Skeletal muscle tissue (tissue), 4 donors: Measurements from ENCODE around the gene CHST11. TPM values are rescaled to one million over a fixed set of nuclear protein-coding genes. Genes with fewer than 3 reads are reported as not detected.

Experiments used
- H3K27ac ChIP-seq: one replicate; pipeline ENCODE4 v1.7.0; 2013; ENCODE audit warnings: mild to moderate bottlenecking, low read depth, low read length, inconsistent platforms
- H3K27me3 ChIP-seq, 3 donors: one replicate each; pipeline ENCODE4 v1.7.0; 2013; ENCODE audit warnings: low read length in 3 of 3; ENCODE audit not compliant: control insufficient read depth in 3 of 3, insufficient read depth in 3 of 3
- H3K36me3 ChIP-seq, 3 donors: one replicate each; pipeline ENCODE4 v1.7.0; 2013; ENCODE audit warnings: low read length in 3 of 3; ENCODE audit not compliant: control insufficient read depth in 3 of 3, insufficient read depth in 3 of 3
- H3K4me1 ChIP-seq, 3 donors: one replicate each; pipeline ENCODE4 v1.7.0; 2013; ENCODE audit warnings: low read length in 3 of 3, mild to moderate bottlenecking in 3 of 3; ENCODE audit not compliant: control insufficient read depth in 3 of 3, insufficient read depth in 3 of 3
- H3K4me3 ChIP-seq, 3 donors: one replicate each; pipeline ENCODE4 v1.7.0; 2013; ENCODE audit warnings: low read length in 3 of 3
- H3K9ac ChIP-seq, 3 donors: one replicate each; pipeline ENCODE4 v1.7.0; 2013; ENCODE audit warnings: low read length in 3 of 3, mild to moderate bottlenecking in 3 of 3, moderate library complexity in 2 of 3, low read depth in 1 of 3
- H3K9me3 ChIP-seq, 3 donors: one replicate each; pipeline ENCODE4 v1.7.0; 2013; ENCODE audit warnings: low read length in 3 of 3; ENCODE audit not compliant: control insufficient read depth in 3 of 3
- total RNA-seq: library from RNA; depleted of rRNA; stranded (reverse); fragments of >200 nt; gene quantifications from one replicate; pipeline ENCODE4 v1.2.3, GENCODE V29; 2014
- donor health status: Osteomylitis.

CHST11 gene
- total RNA-seq, 1 donor from 2014 or later = 2.1 TPM

GRCh38 chr12:104662908-104663307, 206.2 kb downstream of the CHST11 start:
- Histone ChIP-seq H3K9ac (no peak overlapping the region), H3K9me3 (no peaks in the 10 kb centered on the region), H3K4me3 (no peak overlapping the region), H3K27me3 (no peaks in the 10 kb centered on the region), H3K4me1 (no peaks in the 10 kb centered on the region), H3K27ac (no peak overlapping the region), H3K36me3 (no peaks in the 10 kb centered on the region)

- no peaks in the 10 kb centered on the region for H3K36me3 ChIP-seq
- no peaks in the 10 kb centered on the region for H3K9me3 ChIP-seq
- no peak overlapping the region for H3K4me3 ChIP-seq
- peaks cover 0 to 9% (median 3%) of the 10 kb centered on the region in 3 donors for H3K4me1 ChIP-seq
- H3K27me3 ChIP-seq = no peaks in the 10 kb centered on the region
- H3K27ac ChIP-seq = no peak overlapping the region
- no peak overlapping the region for H3K9ac ChIP-seq
Measured at GRCh38 chr12:104664351-104664750, 207.6 kb downstream of the CHST11 start.

- Histone ChIP-seq H3K9me3 (no peaks in the 10 kb centered on the region), H3K27ac (no peak overlapping the region), H3K4me1 (peaks cover 5 to 19% (median 6%) of the 10 kb centered on the region in 3 donors), H3K4me3 (no peak overlapping the region), H3K27me3 (no peaks in the 10 kb centered on the region), H3K36me3 (no peaks in the 10 kb centered on the region), H3K9ac (no peak overlapping the region)
Measured at GRCh38 chr12:104665296-104665695, 208.5 kb downstream of the CHST11 start.

GRCh38 chr12:104667139-104667538, 210.4 kb downstream of the CHST11 start:
- Histone ChIP-seq H3K27me3 (no peaks in the 10 kb centered on the region), H3K27ac (no peak overlapping the region)

GRCh38 chr12:104668274-104668718, 211.5 kb downstream of the CHST11 start:
- H3K9me3 ChIP-seq = no peaks in the 10 kb centered on the region
- no peaks in the 10 kb centered on the region for H3K36me3 ChIP-seq
- H3K27ac ChIP-seq = no peak overlapping the region
- H3K27me3 ChIP-seq = no peaks in the 10 kb centered on the region
- peaks cover 24 to 47% (median 26%) of the 10 kb centered on the region in 3 donors for H3K4me1 ChIP-seq
- no peak overlapping the region for H3K9ac ChIP-seq
- H3K4me3 ChIP-seq = no peak overlapping the region

More at GRCh38 chr12:104667139-104667538, 210.4 kb downstream of the CHST11 start:
- Histone ChIP-seq H3K9me3 (no peaks in the 10 kb centered on the region), H3K4me1 (peaks cover 19 to 37% (median 19%) of the 10 kb centered on the region in 3 donors), H3K36me3 (no peaks in the 10 kb centered on the region), H3K4me3 (no peak overlapping the region), H3K9ac (no peak overlapping the region)

GRCh38 chr12:104669089-104669721, 212.5 kb downstream of the CHST11 start:
- H3K4me3 ChIP-seq = no peak overlapping the region
- H3K4me1 ChIP-seq = peaks cover 26 to 47% (median 26%) of the 10 kb centered on the region in 3 donors
- no peaks in the 10 kb centered on the region for H3K36me3 ChIP-seq
- H3K27ac ChIP-seq = no peak overlapping the region
- no peaks in the 10 kb centered on the region for H3K27me3 ChIP-seq
- no peaks in the 10 kb centered on the region for H3K9me3 ChIP-seq
- H3K9ac ChIP-seq = no peak overlapping the region

- Histone ChIP-seq H3K4me3 (no peak overlapping the region), H3K4me1 (peaks cover 26 to 47% (median 26%) of the 10 kb centered on the region in 3 donors), H3K27me3 (no peaks in the 10 kb centered on the region), H3K27ac (no peak overlapping the region), H3K9me3 (no peaks in the 10 kb centered on the region), H3K9ac (no peak overlapping the region), H3K36me3 (no peaks in the 10 kb centered on the region)
Measured at GRCh38 chr12:104669851-104670337, 213.1 kb downstream of the CHST11 start.

GRCh38 chr12:104670439-104671408, 214.0 kb downstream of the CHST11 start:
- peaks cover 26 to 47% (median 26%) of the 10 kb centered on the region in 3 donors for H3K4me1 ChIP-seq
- H3K9ac ChIP-seq = no peak overlapping the region
- no peaks in the 10 kb centered on the region for H3K9me3 ChIP-seq

GRCh38 chr12:104671409-104672095, 214.8 kb downstream of the CHST11 start:
- no peak overlapping the region for H3K9ac ChIP-seq

More at GRCh38 chr12:104670439-104671408, 214.0 kb downstream of the CHST11 start:
- Histone ChIP-seq H3K27ac (peak overlapping the region; percentile 74), H3K4me3 (no peak overlapping the region), H3K27me3 (no peaks in the 10 kb centered on the region), H3K36me3 (no peaks in the 10 kb centered on the region)

More at GRCh38 chr12:104671409-104672095, 214.8 kb downstream of the CHST11 start:
- no peak overlapping the region for H3K4me3 ChIP-seq
- no peaks in the 10 kb centered on the region for H3K9me3 ChIP-seq
- peaks cover 26 to 47% (median 26%) of the 10 kb centered on the region in 3 donors for H3K4me1 ChIP-seq
- no peaks in the 10 kb centered on the region for H3K36me3 ChIP-seq
- H3K27ac ChIP-seq = peak overlapping the region; percentile 74
- H3K27me3 ChIP-seq = no peaks in the 10 kb centered on the region
